22Rv1 (cell line): ENCODE results near the gene CKB.

ENCODE experiments used
- ZFX ChIP-seq: fragments of 450-650 bp; IDR thresholded peaks from 2 replicates; pipeline ENCODE4 v1.6.1; 2017; ENCODE audit warnings: antibody characterized with exemption, borderline replicate concordance
- TF ChIP-seq, protein P1 (sequence below): fragments of 450-650 bp; IDR thresholded peaks from 2 replicates; pipeline ENCODE4 v1.5.1; 2017; ENCODE audit warnings: mild to moderate bottlenecking

GRCh38 chr14:103476631-103477030 is 46.0 kb downstream of the CKB start:
- TF ChIP-seq, protein P1, sequence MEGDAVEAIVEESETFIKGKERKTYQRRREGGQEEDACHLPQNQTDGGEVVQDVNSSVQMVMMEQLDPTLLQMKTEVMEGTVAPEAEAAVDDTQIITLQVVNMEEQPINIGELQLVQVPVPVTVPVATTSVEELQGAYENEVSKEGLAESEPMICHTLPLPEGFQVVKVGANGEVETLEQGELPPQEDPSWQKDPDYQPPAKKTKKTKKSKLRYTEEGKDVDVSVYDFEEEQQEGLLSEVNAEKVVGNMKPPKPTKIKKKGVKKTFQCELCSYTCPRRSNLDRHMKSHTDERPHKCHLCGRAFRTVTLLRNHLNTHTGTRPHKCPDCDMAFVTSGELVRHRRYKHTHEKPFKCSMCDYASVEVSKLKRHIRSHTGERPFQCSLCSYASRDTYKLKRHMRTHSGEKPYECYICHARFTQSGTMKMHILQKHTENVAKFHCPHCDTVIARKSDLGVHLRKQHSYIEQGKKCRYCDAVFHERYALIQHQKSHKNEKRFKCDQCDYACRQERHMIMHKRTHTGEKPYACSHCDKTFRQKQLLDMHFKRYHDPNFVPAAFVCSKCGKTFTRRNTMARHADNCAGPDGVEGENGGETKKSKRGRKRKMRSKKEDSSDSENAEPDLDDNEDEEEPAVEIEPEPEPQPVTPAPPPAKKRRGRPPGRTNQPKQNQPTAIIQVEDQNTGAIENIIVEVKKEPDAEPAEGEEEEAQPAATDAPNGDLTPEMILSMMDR: no peak
- no peak for TF ChIP-seq ZFX
